Progenitor cell of endocrine pancreas (in vitro differentiated cells): ENCODE data around the gene CD226. TPM values are rescaled to one million over a fixed set of nuclear protein-coding genes. Genes with fewer than 3 reads are reported as not detected.
"Not testable (repeated sequence)": the region's sequence is repeated elsewhere in the genome, so short reads cannot be mapped to it uniquely, and the experiment has no call there.

Experiments used
- DNase-seq: peaks from one replicate; pipeline ENCODE4 v3.0.0; 2021; ENCODE audit warnings: low spot score; ENCODE audit not compliant: unreplicated experiment
- H3K27ac Mint-ChIP-seq: 2 replicates; pipeline ENCODE4 v1.8.0; 2021; ENCODE audit warnings: mild to moderate bottlenecking, moderate library complexity, mixed read lengths
- H3K27me3 Mint-ChIP-seq: 2 replicates; pipeline ENCODE4 v1.8.0; 2021; ENCODE audit warnings: mixed read lengths
- H3K36me3 Mint-ChIP-seq: 2 replicates; pipeline ENCODE4 v1.8.0; 2022; ENCODE audit warnings: mixed read lengths; ENCODE audit not compliant: insufficient read depth
- H3K4me1 Mint-ChIP-seq: 2 replicates; pipeline ENCODE4 v1.8.0; 2021; ENCODE audit warnings: low read depth, mixed read lengths
- H3K4me3 Mint-ChIP-seq: 2 replicates; pipeline ENCODE4 v1.8.0; 2021; ENCODE audit warnings: low read depth, mild to moderate bottlenecking, moderate library complexity, mixed read lengths
- H3K9me3 Mint-ChIP-seq: 2 replicates; pipeline ENCODE4 v1.8.0; 2021; ENCODE audit warnings: low read depth, mixed read lengths
- CTCF ChIP-seq: fragments of 200-600 bp; sonication (generic); IDR thresholded peaks from one replicate; pipeline ENCODE4 v1.5.0; 2021; ENCODE audit warnings: antibody characterized with exemption, mild to moderate bottlenecking; ENCODE audit not compliant: unreplicated experiment
- total RNA-seq: library from RNA; stranded (reverse); gene quantifications from 2 replicates; pipeline ENCODE4 v1.2.1, GENCODE V29; 2021

CD226 gene
- total RNA-seq, 1 donor from 2014 or later = 0.55 TPM

GRCh38 chr18:69980509-69980908 lies 32.8 kb upstream of the CD226 start:
- no peak for TF ChIP-seq CTCF
- Mint-ChIP-seq H3K4me1 (no peaks in the 10 kb centered on the region), H3K36me3 (peaks cover 4% of the 10 kb centered on the region), H3K27ac (no peak overlapping the region), H3K4me3 (no peak overlapping the region), H3K9me3 (peaks cover 16% of the 10 kb centered on the region), H3K27me3 (no peaks in the 10 kb centered on the region)
- DNase-seq = no peak

GRCh38 chr18:69978732-69979715 lies 31.4 kb upstream of the CD226 start:
- no peak for DNase-seq
- TF ChIP-seq CTCF = no peak
- H3K9me3 Mint-ChIP-seq = peaks cover 21% of the 10 kb centered on the region
- H3K4me3 Mint-ChIP-seq = no peak overlapping the region
- no peaks in the 10 kb centered on the region for H3K4me1 Mint-ChIP-seq
- no peaks in the 10 kb centered on the region for H3K27me3 Mint-ChIP-seq
- no peak overlapping the region for H3K27ac Mint-ChIP-seq
- peaks cover 4% of the 10 kb centered on the region for H3K36me3 Mint-ChIP-seq

GRCh38 chr18:69975294-69975693 lies 27.6 kb upstream of the CD226 start:
- H3K4me3 Mint-ChIP-seq, DNase-seq, H3K4me1 Mint-ChIP-seq, H3K36me3 Mint-ChIP-seq, H3K27ac Mint-ChIP-seq, H3K27me3 Mint-ChIP-seq: not testable (repeated sequence)
- H3K9me3 Mint-ChIP-seq = peaks cover 38% of the 10 kb centered on the region

GRCh38 chr18:69974365-69974764 lies 26.7 kb upstream of the CD226 start:
- no peaks in the 10 kb centered on the region for H3K27me3 Mint-ChIP-seq
- no peak for DNase-seq
- H3K27ac Mint-ChIP-seq = no peak overlapping the region
- H3K4me3 Mint-ChIP-seq = no peak overlapping the region
- no peaks in the 10 kb centered on the region for H3K4me1 Mint-ChIP-seq
- H3K36me3 Mint-ChIP-seq = peaks cover 7% of the 10 kb centered on the region
- TF ChIP-seq CTCF = no peak
- peaks cover 38% of the 10 kb centered on the region for H3K9me3 Mint-ChIP-seq

- Mint-ChIP-seq H3K27ac (no peak overlapping the region), H3K4me3 (no peak overlapping the region), H3K4me1 (no peaks in the 10 kb centered on the region), H3K27me3 (no peaks in the 10 kb centered on the region), H3K9me3 (peaks cover 16% of the 10 kb centered on the region), H3K36me3 (peaks cover 3% of the 10 kb centered on the region)
- DNase-seq = no peak
- TF ChIP-seq CTCF = no peak
Measured at GRCh38 chr18:69969491-69969890, 21.8 kb upstream of the CD226 start.

- H3K4me3 Mint-ChIP-seq = no peak overlapping the region
- H3K27me3 Mint-ChIP-seq = no peaks in the 10 kb centered on the region
- no peaks in the 10 kb centered on the region for H3K4me1 Mint-ChIP-seq
- no peak for TF ChIP-seq CTCF
- no peak overlapping the region for H3K27ac Mint-ChIP-seq
- peaks cover 3% of the 10 kb centered on the region for H3K36me3 Mint-ChIP-seq
- no peak for DNase-seq
- H3K9me3 Mint-ChIP-seq = peaks cover 10% of the 10 kb centered on the region
Measured at GRCh38 chr18:69968039-69968438, 20.4 kb upstream of the CD226 start.
